ENCODE measurements around the gene AMTN.

- TF ChIP-seq POLR2A (IDR thresholded peaks at IDR 0.05) (no peak), CTCF (IDR thresholded peaks at IDR 0.05) (no peak)
These were observed 2.8 kb upstream of the AMTN start for GRCh38 chr4:70515367-70516250.
